ENCODE results near the gene GID4. TPM values are rescaled to one million over a fixed set of nuclear protein-coding genes. Genes with fewer than 3 reads are reported as not detected.

GID4 gene
- total RNA-seq, 1 experiment from 2014 or later = 6.0 TPM

DNA sequence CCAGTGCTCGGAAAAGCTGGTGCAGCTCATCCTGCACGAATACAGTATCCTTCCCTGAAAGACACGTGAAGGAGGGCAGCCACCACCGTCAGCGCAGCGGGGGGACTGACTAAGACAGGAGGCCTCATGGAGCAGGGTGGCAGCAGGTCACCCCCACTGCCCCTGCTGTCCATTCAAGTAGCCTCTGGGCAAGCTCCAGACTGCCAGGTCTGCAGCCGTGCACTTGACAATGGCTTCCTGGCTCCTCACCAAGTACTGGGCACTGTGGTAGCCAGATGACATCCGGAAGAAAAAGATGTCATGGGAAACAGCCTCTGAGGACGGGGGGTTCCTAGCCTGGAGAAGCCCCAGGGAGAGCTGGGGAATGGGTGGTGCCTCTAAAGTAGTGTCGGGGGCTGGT, 61.4 kb downstream of the GID4 start:
- no peak for DNase-seq (ENCODE audit: low spot score)

DNA sequence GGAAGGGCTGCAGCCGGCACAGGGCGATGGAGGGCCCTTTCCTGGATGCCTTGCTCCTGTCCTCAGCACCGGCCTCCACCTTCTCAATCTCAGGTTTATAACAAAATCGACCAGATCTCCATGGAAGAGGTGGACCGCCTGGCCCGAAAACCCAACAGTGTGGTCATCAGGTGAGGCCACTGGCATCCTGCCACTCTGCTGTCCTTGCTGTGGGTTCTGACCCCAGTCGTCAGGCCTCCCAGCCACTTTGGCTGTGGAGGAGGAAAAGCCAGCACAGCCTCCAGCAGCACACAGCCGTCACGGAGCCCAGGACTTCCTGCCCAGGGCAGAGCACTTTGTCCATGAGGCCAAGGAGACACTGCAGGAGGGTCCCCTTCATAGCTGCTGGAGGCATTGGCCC, 62.6 kb downstream of the GID4 start:
- DNase-seq (ENCODE audit: low spot score) = no peak

DNA sequence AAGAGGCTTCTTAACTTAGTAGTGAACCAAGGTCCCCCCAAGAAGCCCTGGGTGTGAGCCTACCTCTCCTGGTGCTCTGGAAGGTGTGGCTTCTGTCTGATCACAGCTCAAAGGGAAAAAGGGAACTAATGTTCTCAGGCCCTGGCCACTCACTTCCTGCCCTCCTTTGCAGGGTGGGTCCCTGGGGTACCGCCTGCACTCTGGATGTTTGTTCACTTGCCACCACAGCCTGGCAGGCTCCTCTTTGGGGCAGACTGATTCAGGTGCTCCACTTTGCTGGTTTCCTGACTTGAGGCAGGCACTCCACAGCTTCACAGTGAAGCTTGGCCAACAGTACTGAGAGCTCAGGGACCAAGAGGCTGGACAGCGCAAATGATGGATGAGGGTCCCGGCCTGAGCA, 63.4 kb downstream of the GID4 start:
- no peak for DNase-seq (ENCODE audit: low spot score)

DNA sequence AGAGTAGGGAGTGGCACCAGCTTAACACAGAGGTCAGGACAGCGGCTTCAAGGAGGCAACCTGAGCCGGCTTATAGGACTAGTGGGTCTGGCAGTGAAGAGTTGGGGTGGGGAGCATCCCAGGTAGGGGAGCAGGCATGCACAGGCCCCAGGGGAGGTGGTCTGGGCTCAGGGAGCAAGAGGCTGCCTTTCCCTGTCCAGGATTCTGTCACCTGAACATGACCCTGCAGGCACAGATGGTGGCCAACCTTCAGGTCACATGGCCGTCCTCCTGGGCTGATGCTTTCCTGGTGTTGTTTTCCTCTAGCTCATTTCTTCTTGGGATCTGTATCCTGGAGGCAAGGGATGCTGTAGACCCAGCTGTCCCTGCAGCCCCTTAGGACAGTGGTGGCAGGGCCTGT, 65.8 kb downstream of the GID4 start:
- DNase-seq (ENCODE audit: low spot score) = no peak

DNA sequence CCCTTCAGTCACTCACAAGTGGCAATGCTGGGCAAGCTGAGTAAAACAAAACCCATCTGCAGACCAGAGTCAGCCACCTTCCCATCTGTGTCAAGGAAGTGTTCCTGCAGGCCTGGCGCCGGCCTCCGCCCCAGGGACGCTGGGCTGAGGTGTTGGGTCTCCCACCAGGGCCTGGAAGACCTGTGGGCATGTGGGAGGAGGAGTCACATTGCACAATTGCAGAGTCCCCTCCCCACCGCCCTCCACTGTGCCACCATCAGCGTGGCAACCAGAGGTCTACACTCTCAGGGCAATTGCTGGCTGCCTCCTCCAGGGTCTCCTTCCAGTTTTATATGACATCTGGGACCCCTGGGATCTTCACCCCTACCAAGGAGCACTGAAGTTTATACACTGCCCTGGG, 66.4 kb downstream of the GID4 start:
- no peak for DNase-seq (ENCODE audit: low spot score)

DNA sequence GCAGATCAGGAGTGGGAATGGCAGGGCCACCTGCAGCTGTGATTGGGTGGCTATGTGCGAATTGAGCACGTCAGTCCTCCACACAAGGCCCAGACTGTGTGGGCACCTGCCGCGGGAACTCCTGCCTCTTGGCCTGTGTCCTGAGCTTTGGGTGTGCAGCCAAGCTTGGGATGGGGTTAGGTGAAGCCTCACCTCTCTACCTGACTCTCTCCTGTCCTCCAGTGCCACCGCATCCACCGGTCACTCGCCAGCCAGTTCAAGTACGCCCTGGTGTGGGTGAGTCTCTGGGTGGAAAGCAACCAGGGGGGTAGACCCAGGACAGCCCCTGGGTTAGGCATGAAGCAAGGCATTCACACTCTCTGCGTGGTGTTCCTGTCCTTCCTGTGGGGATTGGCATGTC, 67.0 kb downstream of the GID4 start:
- DNase-seq (ENCODE audit: low spot score) = no peak

DNA sequence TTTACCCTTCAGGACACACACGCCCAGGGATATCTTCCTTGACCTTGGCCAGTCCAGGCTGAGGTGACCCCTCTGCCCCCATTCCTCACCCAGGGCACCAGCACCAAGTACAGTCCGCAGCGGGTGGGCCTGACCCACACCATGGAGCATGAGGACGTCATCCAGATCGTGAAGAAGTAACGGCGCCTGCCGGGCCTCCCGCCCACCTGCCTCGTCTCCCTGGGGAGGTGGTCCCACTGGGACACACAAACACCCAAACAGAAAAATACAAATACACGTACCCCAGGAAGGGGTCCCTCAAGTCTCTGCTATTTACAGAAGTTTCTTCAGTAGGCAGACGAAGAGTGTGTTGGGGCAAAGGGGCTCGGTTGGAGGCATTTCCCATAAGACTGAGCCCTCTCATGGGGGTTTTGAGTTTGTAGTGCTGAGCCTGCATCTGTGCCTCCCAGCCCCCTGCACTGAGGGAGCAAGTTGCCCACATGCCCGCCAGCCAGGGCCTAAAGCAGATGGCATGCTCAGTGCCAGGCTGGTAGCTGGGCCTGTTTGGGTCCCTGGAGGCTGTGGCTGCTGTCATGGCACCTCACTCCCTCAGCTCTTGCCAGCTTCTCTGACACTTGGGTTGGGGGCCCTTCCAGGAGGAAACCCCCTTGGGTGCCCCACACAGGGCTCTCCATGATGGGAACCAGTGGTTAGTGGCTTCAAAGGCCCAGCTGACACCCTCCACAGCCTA, 68.0 kb downstream of the GID4 start:
- no peak for DNase-seq (ENCODE audit: low spot score)

DNA sequence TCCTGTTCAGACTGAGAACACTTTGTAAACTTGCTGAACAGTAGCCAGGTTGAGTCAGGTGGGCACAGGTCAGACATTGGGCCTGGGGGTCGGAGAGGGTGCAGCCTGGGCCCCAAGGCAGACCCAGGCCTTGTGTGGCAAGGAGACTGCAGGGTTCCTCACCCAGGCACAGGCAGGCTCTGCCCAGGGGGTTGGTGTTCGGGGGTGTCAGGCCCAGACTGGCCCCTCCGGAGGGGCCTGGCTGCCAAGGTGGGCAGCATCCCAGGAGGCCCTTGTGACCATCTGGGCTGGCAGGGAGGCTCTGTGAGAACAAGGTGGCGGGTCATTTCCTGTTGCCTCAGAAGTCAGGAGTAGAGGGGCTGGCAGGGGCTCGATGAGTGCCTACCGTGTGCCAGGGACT, 68.8 kb downstream of the GID4 start:
- DNase-seq (ENCODE audit: low spot score) = no peak

DNA sequence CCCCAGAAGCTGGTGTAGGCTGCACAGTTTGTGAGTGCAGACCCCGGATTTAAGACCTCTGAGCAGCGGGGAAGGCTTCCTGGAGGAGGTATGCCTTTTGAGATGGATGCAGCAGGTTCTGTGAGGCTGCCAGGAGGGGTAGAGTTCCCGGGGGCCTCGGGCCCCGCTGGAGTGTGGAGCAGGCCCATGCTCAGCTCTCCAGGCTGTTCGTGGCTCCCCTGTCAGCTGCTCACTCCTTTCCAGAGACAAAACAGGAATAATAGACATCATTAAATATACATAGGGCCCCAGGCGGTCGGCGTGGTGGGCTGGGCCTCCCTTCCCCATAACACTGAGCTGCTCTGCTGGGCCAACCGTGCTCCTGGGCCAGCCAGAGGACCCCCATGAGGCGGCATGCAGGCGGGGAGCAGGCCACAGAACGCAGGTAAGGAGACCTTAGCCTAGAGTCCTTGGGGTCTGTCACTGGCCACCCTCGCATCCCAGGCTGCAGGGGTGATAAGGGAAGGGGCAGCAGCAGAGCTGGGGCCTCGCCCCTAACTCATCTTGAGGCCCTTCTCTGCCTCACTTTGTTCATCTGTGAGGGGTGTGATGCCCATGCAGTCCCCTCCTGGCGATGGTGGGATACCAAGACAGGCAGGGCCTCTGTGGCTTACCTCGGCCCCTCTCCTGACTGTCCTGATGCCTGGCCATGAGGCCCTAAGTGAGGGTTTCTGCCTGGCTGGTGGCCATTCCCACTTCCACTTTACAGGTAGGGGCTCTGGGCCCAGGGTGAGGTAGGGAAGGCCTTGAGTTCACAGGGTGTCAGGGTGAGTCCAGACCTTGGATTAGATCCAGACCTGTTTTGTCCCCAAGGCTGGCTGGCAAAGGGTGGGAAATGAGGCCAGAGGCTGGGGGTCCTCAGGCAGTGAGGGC, 69.4 kb downstream of the GID4 start, which contains the start of gene MYO15A:
Gene MYO15A (plus strand): TSS at position 356 of the 912 bp plus-strand sequence. CDS start 10,045 bp downstream, outside the sequence.
- no peak for DNase-seq (ENCODE audit: low spot score)

DNA sequence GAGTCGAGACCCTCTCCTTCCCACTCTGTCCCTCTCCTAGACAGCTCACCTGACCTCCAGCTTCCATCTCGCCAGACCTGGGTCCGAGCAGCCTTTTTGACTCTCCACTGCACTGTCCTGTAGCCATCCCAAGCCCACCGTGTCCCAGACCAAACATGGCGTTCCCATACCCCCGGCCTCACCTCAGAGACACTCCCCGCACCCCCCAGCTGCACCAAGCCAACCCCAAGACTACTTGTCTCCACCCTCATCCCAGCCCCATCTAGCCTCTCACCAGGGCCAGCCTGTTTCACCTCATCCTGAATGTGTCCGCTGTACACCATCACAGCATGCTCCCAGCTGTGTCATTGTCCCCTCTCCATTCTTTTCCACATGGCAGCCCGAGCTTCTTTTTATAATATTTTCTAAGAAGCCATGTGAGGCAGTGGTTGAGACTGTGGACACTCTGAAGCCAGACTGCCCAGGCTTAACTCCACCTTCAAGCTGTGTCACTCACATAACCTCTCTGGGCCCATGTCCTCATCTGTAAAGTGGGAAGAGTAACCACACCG, 70.8 kb downstream of the GID4 start:
- no peak for DNase-seq (ENCODE audit: low spot score)

DNA sequence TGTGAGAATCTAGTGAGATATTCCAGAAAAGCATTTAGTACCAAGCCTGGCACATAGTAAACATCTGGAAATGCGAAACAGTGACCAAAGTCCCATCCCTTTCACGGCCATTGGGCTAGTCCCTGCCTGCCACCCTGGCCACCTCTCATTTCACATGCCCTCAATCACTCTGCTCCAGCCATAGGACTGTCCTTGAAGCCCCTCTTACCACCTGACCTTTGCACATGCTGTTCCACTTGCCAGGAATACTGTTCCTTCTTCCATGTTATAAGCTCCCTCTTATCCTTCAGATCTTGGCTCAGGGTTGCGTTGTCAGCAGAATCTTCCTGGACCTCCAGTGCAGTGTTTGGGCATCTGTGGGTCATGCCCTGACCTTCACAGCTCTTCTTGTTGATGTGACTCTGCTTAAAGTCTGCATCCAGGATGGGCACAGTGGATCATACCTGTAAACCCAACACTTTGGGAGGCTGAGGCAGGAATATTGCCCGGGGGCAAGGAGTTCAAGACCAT, 71.5 kb downstream of the GID4 start:
- DNase-seq (ENCODE audit: low spot score) = no peak

DNA sequence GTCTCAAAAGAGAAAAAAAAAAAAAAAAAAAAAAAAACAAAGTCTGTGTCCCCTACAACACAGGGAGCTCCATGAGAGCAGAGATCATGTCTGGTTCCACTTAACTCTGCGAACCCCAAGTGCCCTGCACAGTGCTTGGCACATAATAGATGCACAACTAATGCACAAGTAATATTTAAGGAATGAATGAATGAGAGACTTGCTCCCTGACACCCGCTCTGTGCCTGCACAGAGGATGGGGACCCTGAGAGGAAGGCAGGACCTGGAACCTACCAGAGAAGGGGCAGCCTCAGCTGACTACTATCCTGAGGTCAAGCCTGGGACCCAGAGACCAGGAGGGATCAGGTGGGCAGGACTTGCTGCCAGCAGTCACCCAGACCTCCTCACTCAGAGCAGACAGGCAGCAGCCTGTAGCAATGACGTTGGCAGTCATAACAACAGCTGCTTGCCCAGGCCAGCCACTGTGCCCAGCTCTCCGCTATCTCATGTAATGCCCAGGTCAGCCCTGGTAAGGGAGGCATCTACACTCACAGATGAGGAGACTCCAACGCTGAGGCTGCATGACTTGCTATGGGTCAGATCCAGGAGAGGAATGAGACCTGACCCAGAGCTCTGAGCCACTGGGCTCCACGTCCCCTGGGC, 72.2 kb downstream of the GID4 start:
- DNase-seq (ENCODE audit: low spot score) = no peak

DNA sequence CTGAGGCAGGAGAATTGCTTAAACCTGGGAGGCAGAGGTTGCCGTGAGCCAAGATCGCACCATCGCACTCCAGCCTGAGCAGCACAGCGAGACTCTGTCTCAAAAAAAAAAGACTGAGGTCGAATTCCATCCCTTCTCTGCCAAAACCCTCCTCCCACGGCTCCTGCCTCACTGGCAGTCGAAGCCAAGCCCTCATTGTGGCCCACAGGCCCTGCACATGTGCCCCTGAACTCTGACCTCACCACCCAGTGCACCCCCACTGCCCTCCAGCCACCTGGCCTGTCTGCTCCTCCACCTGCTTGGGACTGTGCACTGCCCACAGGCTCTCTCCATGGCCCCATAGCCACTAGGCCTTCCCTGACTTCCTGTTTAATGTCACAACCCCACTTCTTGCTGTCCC, 76.3 kb downstream of the GID4 start:
- DNase-seq (ENCODE audit: low spot score) = no peak

DNA sequence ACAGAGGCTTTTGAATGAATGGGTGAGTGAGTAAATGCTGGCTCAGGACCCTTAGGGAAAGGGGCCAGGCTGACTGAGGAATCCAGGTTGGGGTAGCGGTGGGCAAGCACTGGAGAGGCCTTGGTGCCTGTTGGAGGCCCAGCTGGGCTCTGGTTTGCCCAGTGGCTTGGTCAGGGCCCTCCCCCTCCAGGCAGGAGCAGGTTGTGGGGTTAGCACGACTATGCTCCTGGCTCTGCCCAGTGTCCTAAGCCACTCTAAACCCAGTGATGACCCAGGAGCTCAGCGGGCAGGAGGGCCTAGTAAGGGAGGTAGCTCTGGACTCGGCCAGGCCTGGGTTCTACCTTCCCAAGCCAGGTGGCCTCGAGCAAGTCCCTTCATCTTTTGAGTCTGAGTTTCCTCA, 76.9 kb downstream of the GID4 start:
- DNase-seq (ENCODE audit: low spot score) = no peak

DNA sequence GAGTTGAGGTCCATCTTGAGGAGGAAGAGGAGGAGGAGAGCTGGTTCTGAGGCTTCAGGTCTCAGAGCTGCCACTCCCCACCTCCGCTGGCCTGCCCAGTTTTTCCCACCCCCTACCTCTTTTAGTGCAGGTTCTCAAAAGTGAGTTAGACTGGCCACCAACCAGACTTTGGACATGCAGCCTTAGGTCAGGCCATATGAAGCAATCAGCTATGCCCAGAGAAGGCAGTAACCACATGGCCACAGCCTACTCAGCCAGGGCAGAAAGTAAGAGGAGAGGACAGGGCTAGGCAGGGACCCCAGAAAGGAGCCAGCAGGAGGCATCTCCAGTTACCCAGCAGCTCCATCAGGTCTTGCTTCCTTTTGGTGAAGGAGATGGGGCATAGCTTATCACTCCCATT, 78.3 kb downstream of the GID4 start:
- DNase-seq (ENCODE audit: low spot score) = no peak

Other genes with a start within 250 kb of the GID4 start
- gene SREBF1, start 202.4 kb upstream of the GID4 start, total RNA-seq (2014; rRNA removed; shearing (Covaris generic)) = 63.9 and 65.8 TPM in 2 replicates
- 13.2 and 13.4 TPM in 2 replicates for gene TOM1L2, start 67.0 kb upstream of the GID4 start, total RNA-seq (2014; rRNA removed; shearing (Covaris generic))
- 1.4 TPM in 1 of 2 replicates, not detected in the other for gene DRC3, start 66.5 kb upstream of the GID4 start, total RNA-seq (2014; rRNA removed; shearing (Covaris generic))
- 8.6 and 13.8 TPM in 2 replicates for gene ATPAF2, start 240 bp upstream of the GID4 start, total RNA-seq (2014; rRNA removed; shearing (Covaris generic))
- 46.6 and 61.5 TPM in 2 replicates for gene DRG2, start 48.5 kb downstream of the GID4 start, total RNA-seq (2014; rRNA removed; shearing (Covaris generic))
- gene MYO15A, start 69.3 kb downstream of the GID4 start, total RNA-seq (2014; rRNA removed; shearing (Covaris generic)) = under 0.01 TPM in 1 of 2 replicates, not detected in the other
- 58.2 and 63.1 TPM in 2 replicates for gene ALKBH5, start 144.4 kb downstream of the GID4 start, total RNA-seq (2014; rRNA removed; shearing (Covaris generic))
- 12.1 and 14.0 TPM in 2 replicates for gene LLGL1, start 186.2 kb downstream of the GID4 start, total RNA-seq (2014; rRNA removed; shearing (Covaris generic))
- gene FLII, start 219.3 kb downstream of the GID4 start, total RNA-seq (2014; rRNA removed; shearing (Covaris generic)) = 128 and 139 TPM in 2 replicates
- gene MIEF2, start 221.3 kb downstream of the GID4 start, total RNA-seq (2014; rRNA removed; shearing (Covaris generic)) = 4.1 and 5.0 TPM in 2 replicates